ENCODE data around the gene FNDC8.

GRCh38 chr17:35144840-35145239 lies 23.4 kb downstream of the FNDC8 start:
- TF ChIP-seq POLR2A (IDR thresholded peaks at IDR 0.05): no peak
- TF ChIP-seq CTCF (IDR thresholded peaks at IDR 0.05): no peak

All from heart left ventricle (tissue), 13 donors.